ENCODE results near the gene TMCO5A. TPM values are rescaled to one million over a fixed set of nuclear protein-coding genes. Genes with fewer than 3 reads are reported as not detected.

Gene TMCO5A
- total RNA-seq, 1 experiment from 2014 or later: not detected

DNA sequence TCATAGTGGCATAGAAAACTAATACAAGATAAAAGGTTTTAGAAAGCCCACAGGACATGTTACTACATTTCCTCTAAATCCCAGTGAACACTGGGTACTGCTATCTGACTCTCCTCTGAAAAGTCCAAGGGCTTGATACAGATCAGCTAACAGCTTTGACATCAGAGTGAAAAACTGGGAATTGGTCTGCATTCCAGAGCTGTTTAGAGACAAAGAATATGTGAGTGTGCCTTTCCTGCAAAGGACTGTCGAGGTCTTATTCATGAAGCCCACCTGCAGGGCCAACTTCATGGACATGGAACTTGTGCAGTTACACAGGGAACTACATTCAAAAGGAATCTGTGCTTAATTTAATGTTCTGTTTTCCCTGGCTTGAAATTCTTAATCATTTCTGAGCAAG is 5.2 kb upstream of the TMCO5A start:
- DNase-seq: no peak
- Mint-ChIP-seq H3K4me3 (ENCODE audit: low read depth, unreplicated experiment) (no peak overlapping the region), H3K36me3 (ENCODE audit: insufficient read depth, unreplicated experiment) (no peaks in the 10 kb centered on the region), H3K27me3 (ENCODE audit: unreplicated experiment) (no peaks in the 10 kb centered on the region), H3K27ac (ENCODE audit: unreplicated experiment) (no peak overlapping the region), H3K4me1 (ENCODE audit: low read depth, unreplicated experiment) (peaks cover 35% of the 10 kb centered on the region), H3K9me3 (ENCODE audit: low read depth, unreplicated experiment) (no peaks in the 10 kb centered on the region)
- CTCF ChIA-PET: no interaction called here
- TF ChIP-seq, protein P1, sequence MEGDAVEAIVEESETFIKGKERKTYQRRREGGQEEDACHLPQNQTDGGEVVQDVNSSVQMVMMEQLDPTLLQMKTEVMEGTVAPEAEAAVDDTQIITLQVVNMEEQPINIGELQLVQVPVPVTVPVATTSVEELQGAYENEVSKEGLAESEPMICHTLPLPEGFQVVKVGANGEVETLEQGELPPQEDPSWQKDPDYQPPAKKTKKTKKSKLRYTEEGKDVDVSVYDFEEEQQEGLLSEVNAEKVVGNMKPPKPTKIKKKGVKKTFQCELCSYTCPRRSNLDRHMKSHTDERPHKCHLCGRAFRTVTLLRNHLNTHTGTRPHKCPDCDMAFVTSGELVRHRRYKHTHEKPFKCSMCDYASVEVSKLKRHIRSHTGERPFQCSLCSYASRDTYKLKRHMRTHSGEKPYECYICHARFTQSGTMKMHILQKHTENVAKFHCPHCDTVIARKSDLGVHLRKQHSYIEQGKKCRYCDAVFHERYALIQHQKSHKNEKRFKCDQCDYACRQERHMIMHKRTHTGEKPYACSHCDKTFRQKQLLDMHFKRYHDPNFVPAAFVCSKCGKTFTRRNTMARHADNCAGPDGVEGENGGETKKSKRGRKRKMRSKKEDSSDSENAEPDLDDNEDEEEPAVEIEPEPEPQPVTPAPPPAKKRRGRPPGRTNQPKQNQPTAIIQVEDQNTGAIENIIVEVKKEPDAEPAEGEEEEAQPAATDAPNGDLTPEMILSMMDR (IDR thresholded peaks at IDR 0.05; ENCODE audit: unreplicated experiment): no peak
- intact Hi-C loops (cut with micrococcal nuclease; ENCODE audit: unreplicated experiment): no loop called here
- BruUV-seq (replicated peaks): no TSS peak

DNA sequence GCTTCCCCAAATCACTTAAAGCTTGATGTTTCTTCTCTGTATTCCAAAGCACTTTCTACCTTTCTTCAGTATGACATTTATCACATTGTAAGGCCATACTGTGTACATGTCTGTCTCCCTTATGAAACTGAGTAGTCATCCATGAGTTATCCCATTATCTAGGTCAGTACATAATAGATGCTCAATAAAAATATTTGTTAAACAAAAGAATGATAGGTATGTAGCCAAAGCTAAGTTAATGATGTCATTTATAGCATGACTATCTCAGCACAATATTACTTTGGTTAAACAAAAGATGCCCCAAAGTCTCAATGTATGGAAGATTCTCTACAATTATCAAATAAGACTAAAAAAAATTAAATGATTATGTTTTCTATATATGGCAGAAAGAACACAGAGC is 3.1 kb upstream of the TMCO5A start:
- Mint-ChIP-seq H3K36me3 (ENCODE audit: insufficient read depth, unreplicated experiment) (no peaks in the 10 kb centered on the region), H3K4me3 (ENCODE audit: low read depth, unreplicated experiment) (no peak overlapping the region), H3K9me3 (ENCODE audit: low read depth, unreplicated experiment) (peaks cover 2% of the 10 kb centered on the region), H3K4me1 (ENCODE audit: low read depth, unreplicated experiment) (peaks cover 24% of the 10 kb centered on the region), H3K27ac (ENCODE audit: unreplicated experiment) (no peak overlapping the region), H3K27me3 (ENCODE audit: unreplicated experiment) (no peaks in the 10 kb centered on the region)
- no peak for DNase-seq
- TF ChIP-seq, protein P1 (IDR thresholded peaks at IDR 0.05; ENCODE audit: unreplicated experiment): no peak
- CTCF ChIA-PET: no interaction called here
- no TSS peak for BruUV-seq (replicated peaks)
- intact Hi-C loops (cut with micrococcal nuclease; ENCODE audit: unreplicated experiment): no loop called here

DNA sequence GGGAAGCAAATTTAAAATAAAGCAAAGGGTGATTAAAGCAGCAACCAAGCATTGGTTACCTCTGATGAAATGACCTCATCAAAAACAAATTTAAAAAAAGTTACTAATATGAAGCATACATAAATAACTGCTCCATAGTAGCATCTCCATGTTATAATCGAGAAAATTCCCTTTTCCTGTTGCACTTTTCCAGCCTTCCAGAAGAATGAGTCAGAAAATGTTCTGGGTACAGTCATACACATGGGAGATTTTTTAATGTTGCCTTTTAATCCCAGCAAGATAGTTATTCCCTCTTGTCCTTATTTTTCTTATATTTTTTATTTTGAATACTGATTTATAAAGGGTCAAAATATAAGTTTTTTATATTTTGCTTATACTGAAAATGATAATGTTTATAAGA is 2.6 kb upstream of the TMCO5A start:
- no peaks in the 10 kb centered on the region for H3K27me3 Mint-ChIP-seq (ENCODE audit: unreplicated experiment)
- peaks cover 19% of the 10 kb centered on the region for H3K4me1 Mint-ChIP-seq (ENCODE audit: low read depth, unreplicated experiment)
- intact Hi-C loops (cut with micrococcal nuclease; ENCODE audit: unreplicated experiment): no loop called here
- TF ChIP-seq, protein P1 (IDR thresholded peaks at IDR 0.05; ENCODE audit: unreplicated experiment): no peak
- H3K4me3 Mint-ChIP-seq (ENCODE audit: low read depth, unreplicated experiment): no peak overlapping the region
- no peaks in the 10 kb centered on the region for H3K36me3 Mint-ChIP-seq (ENCODE audit: insufficient read depth, unreplicated experiment)
- no TSS peak for BruUV-seq (replicated peaks)
- CTCF ChIA-PET: no interaction called here
- no peak overlapping the region for H3K27ac Mint-ChIP-seq (ENCODE audit: unreplicated experiment)
- H3K9me3 Mint-ChIP-seq (ENCODE audit: low read depth, unreplicated experiment): peaks cover 5% of the 10 kb centered on the region
- DNase-seq: no peak

DNA sequence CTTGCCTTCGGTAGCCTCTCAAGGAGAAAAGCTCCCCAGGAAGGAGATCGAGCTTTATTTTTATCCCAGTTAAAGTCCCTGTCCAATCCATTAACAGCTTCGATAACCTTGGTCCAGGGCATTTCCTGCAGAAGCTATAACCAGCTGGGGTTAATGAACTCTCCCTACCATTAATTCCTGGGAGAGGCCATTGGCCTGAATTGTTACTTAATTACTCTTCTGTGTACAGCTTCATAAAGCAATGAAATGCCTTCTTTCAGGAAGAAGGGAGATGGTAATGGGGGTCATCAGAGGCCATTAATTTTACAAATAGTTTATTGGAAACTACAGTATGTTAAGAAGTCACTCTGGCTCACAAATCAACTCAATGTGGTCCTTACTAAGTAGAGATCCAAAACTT is 1.9 kb upstream of the TMCO5A start:
- intact Hi-C loops (cut with micrococcal nuclease; ENCODE audit: unreplicated experiment): no loop called here
- no TSS peak for BruUV-seq (replicated peaks)
- H3K27ac Mint-ChIP-seq (ENCODE audit: unreplicated experiment): no peak overlapping the region
- no peaks in the 10 kb centered on the region for H3K27me3 Mint-ChIP-seq (ENCODE audit: unreplicated experiment)
- TF ChIP-seq, protein P1 (IDR thresholded peaks at IDR 0.05; ENCODE audit: unreplicated experiment): no peak
- no peak overlapping the region for H3K4me3 Mint-ChIP-seq (ENCODE audit: low read depth, unreplicated experiment)
- peaks cover 17% of the 10 kb centered on the region for H3K4me1 Mint-ChIP-seq (ENCODE audit: low read depth, unreplicated experiment)
- no peak for DNase-seq
- CTCF ChIA-PET: no interaction called here
- peaks cover 5% of the 10 kb centered on the region for H3K9me3 Mint-ChIP-seq (ENCODE audit: low read depth, unreplicated experiment)
- no peaks in the 10 kb centered on the region for H3K36me3 Mint-ChIP-seq (ENCODE audit: insufficient read depth, unreplicated experiment)

DNA sequence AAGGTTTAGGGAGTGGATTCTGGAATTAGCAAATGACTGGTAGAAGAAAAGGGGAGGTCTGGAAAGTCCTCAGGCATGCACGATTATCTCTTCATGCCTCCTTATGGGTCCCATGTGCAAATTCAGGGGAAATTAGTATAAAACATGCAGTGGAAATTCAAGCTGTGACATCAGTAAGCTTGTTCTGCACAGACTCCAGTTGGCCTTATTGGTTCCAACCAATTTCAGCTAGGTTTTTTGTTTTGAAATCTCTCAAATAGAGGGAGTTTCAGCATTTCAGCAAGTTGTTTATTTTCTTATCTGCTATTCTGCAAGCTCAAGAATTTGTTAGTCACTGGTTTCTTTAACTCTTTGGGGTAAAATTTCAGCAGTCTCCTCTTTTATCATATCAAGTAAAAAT is 774 bp upstream of the TMCO5A start:
- no peak for DNase-seq
- no peaks in the 10 kb centered on the region for H3K36me3 Mint-ChIP-seq (ENCODE audit: insufficient read depth, unreplicated experiment)
- H3K4me1 Mint-ChIP-seq (ENCODE audit: low read depth, unreplicated experiment): peaks cover 9% of the 10 kb centered on the region
- CTCF ChIA-PET: no interaction called here
- intact Hi-C loops (cut with micrococcal nuclease; ENCODE audit: unreplicated experiment): no loop called here
- H3K27me3 Mint-ChIP-seq (ENCODE audit: unreplicated experiment): no peaks in the 10 kb centered on the region
- H3K27ac Mint-ChIP-seq (ENCODE audit: unreplicated experiment): no peak overlapping the region
- H3K9me3 Mint-ChIP-seq (ENCODE audit: low read depth, unreplicated experiment): peaks cover 5% of the 10 kb centered on the region
- TF ChIP-seq, protein P1 (IDR thresholded peaks at IDR 0.05; ENCODE audit: unreplicated experiment): no peak
- no TSS peak for BruUV-seq (replicated peaks)
- H3K4me3 Mint-ChIP-seq (ENCODE audit: low read depth, unreplicated experiment): no peak overlapping the region
